HG03159 (cell line): ENCODE measurements around the gene SREBF2.

Experiments
- ATAC-seq: cut with Tn5 transposase; IDR thresholded peaks from one replicate; pipeline ENCODE4 v1.9.1; 2021; ENCODE audit warnings: mild to moderate bottlenecking, moderate library complexity; ENCODE audit not compliant: unreplicated experiment

Gene SREBF2

GRCh38 chr22:41906822-41907221 is 73.9 kb downstream of the SREBF2 start:
- no peak for ATAC-seq

DNA sequence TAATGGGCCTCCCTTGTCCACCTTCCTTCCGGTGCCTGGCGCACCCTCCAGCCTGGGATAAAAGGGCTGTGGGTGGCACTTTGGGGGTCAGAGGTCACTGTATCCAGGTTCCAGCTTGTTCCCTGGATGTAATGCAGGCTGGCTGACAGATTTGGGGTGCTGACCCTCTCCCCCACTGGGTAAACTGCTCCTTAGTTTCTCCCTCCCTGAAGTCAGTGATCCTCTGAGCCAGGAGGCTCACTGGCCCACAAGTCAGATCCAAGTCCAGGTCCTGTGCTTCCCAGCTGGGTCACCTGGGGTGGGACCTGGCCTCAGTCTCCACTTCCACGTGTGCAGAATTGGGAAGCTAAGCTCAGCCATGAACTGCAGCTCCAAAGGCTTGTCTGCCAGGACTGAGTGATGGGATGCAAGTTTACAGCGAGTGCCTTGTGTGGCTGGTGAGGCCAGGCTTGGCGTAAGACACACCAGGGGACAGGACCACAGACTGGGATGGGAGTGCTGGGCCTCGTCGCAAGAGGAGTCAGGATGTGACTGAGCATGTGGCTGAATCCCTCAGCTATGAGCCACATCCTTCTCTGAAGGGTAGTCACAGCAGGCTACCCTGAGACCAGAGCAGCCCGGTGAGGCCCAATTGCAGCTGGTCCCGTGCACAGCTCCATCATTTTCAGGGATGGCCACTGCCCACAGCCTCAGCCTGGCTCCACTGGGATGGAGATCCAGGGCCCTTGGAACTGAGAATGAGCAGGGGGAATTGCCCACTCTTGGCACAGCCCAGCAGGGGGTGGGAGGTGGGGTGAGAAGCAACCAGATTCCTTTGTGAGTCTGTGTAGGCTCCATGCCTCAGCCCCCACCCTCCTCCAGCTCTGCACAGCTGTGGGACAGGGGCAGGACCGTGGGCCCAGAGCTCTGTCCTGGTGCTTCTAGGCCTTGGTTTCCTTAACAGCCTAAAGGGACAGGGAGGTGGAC is 74.8 kb downstream of the SREBF2 start:
- no peak for ATAC-seq

- no peak for ATAC-seq
Measured at GRCh38 chr22:41908411-41909309, 75.8 kb downstream of the SREBF2 start.

DNA sequence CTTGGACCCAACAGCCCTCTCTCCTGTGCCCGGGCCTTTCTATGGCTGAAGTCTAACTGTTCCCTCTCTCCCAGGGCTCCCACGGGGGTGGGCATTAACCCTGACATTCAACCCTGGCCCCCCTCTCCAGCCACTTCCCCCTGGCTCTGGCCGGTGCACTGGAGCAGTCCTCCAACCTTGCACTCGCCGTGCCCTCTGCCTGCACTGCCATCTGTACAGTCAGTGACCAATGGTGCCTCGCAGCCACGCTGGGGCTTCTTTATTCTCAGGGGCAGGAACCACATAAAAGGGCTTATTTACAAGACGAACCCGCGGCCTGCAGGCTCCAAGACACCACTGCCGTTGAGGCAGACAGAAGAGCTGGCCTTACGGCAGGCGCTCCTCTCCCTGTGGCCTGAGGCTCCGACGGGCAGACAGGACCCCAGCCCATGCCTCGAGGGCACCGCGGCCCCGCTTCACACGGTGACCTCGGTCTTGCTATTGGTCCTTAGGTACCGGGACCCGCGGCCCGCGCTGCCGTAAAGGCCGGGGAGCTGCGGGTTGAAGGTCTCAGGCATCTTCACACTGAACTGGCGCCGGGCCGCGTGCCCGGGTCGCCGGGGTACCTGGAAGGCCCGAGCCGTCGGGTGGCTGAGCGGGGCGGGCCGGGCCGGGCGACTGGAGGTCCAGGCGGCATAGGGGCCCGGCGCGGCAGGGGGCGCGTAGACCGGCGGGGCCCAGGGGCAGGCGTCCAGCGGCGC is 76.6 kb downstream of the SREBF2 start:
- ATAC-seq = no peak

GRCh38 chr22:41910050-41911000 is 77.4 kb downstream of the SREBF2 start:
- no peak for ATAC-seq

DNA sequence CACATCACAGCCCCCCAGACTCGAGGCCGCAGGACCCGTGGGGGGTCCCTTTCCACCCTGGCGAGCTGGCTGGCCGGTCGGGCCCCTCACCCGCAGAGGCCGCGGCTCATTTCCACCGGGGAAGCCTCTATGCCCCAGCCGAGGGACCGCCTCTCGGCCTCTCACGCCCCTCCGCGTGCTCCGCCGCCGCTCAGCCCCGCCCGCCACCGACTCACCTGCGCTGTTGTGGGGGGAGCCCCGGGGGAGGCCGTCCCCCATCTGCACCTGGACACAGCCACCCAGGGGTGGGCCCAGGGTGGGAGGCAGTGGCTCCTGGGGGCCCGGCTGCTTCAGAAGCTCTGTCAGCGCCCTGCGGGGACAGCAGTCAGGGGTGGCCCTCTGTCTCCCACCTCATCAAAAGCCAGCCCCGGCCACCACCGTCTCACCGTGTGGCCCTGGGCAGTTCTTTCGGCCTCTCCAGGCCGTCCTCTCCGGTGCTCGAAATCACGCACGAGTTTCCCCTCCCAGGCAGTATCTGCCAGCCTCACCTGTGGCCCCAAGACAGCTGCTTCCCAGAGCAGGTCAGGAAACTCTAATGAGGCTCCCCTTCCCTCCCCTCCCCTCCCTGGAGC is 78.2 kb downstream of the SREBF2 start:
- no peak for ATAC-seq

DNA sequence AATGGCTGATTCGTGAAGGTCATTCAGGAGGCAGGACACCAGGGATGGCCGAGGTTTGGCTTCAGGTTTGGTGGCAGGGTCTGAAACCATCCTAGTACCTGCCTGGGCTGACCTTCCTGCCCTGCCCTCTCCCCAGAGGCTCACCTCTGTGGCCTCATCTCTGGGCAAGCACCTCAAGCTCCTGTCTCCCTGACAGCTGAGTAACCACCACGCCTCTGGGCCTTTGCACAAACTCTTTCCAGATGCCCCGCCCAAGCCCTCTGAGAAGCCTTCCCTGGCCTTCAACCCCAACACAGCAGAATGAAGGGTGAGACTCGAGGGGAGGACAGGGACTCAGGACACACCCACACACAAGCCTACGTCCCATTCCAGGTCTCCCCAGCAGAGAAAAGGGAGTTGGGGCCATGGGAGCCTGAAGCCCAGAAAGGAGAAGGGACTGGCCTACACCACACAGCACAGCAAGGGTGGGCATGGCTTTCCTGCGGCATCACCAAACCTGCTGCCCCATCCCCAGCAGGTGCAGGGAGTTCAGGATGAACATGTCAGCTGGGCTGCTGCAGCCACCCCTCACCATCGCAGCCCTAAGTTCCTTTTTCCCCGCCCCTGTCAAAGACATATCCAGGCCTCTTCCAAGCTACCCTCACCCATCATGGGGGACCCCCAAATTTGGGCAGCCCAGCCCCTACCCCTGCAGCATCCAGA is 79.6 kb downstream of the SREBF2 start:
- no peak for ATAC-seq

DNA sequence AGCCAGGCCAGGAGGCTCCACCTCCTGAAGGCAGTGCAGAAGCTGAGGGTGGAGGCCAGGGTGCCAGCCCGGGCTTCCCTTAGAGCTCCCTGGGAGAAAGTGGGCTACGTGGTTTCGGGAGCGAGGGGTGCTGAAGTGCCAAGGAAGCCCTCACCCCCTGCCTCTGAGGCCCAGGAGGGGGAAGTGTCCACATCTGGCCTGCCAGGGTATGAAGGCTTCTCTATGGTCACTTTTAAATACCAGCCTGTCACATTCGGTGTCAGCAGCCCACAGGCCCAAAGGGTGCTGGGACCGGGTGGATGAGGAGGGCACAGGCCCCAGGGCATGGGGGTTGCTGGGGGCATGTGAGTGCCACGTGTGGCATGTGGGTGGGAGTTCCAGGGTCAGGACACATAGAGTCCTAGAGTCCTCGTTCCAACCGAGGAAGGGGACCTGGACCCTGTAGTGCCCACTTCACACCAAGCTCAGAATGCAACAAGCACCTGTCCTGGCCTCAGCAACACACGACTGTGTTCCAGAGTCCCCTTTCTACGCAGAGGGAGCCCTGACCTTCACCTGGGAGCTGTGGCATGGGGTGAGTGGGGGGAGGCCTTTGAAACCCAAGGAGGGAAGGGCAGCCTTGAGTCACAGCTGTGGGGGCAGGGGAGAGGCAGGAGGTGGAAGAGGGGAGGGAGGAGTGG is 80.3 kb downstream of the SREBF2 start:
- ATAC-seq = no peak

DNA sequence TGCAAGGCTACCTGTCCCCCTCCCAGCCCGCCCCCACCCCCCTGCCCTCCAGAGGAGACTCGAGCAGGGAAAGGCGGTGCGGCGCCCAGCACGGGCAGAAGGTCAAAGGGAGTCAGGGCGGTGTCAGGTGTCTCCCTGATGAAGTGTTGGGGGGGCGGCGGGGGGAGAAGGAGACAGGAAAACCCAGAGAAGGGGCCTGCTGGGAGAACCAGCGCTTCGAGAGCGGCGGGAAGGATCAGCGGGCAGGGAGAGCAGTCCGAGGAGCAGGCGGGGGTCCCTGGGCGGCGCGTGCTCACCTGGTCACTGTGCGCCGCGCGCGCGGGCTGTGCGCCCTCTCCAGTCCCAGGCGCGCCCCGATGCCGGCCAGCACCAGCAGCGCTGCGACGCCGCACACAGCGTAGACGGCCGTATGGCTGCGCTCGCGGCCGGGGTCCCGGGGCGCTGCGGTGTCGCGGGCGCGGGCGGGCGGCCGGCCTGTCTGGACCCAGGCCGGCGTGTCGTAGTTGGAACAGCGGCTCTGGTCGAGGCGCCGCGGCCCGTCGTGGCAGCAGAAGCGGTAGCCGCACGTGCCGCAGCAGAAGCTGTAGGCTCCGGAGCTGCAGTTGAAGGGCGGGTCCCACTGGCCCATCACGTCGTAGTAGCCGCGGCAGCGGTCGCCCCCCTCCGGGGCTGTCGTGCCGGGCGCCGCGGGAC is 81.1 kb downstream of the SREBF2 start:
- ATAC-seq = no peak

- ATAC-seq = no peak
Measured at GRCh38 chr22:41914611-41915034, 81.7 kb downstream of the SREBF2 start.

DNA sequence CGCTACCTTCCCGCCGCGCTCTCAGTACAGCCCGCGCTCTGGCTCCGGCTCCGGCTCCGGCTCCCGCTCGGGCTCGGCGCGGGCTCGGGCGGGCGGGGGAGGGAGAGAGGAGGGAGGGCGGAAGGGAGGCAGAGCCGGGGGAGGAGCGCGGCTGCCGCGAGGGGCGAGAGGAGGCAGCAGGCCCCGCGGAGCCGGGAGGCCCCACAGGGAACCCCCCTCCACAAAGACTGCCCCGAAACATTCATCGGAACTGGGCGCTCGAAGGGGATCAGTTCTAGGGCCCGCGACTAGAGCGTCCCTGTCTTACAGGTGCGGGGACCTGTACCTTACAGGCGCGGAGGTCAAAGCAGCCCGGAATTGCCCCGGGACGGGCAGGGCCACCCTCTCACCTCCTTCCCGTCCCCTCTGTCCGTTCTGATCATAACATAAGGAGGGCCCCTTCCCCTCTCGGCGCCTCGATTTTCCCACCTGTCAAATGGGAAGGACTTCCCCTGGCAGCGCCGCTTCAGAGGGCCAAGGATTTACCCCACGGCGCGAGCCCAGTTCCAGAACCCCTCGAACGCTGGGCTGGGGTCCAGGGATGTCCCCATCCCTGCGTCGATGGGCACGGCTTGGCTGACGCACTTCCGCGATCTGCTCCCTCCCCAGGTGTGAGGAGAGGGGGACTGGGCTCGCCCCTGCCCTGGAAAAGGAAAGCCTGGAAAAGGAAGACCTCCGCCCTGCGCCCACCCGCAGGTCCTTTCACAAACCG is 82.3 kb downstream of the SREBF2 start, which contains the start of gene SHISA8:
SHISA8 (minus strand) TSS at position 40 of the 751 bp plus-strand sequence. CDS start 407 bp downstream, outside the sequence.
- ATAC-seq = no peak

DNA sequence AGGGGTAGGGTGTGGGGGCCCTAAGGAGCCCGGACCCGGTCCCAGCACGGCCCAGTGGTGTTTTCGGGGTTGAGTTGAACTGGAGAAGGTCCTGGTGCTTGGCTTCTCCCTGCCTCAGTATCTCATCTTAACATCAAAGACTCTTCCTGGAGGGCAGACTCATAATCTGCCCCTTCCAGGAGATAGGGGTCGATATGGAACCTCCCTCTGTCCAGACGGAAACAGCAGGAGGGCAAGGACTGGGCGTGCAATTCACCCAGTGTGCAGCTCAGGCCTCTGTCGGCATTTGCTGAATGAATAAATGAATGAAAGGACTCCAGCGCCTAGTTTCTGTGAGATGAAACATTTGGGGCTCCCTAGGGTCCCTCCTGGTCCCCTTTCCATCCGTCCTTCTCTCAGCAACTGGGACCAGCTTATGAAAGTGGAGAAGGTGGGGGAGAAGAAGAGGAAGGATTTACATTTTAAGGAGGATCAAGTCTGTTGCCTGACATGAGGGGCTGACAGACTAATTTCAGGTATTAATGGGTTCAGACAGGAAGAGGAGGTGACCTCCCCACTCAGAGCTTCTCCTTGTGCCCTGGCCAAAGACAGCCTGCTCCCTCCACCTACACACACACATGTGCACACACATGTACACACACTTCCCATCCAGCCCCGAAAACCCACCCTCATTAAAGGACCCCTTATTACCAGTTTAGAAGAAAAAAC is 83.0 kb downstream of the SREBF2 start:
- ATAC-seq = no peak

DNA sequence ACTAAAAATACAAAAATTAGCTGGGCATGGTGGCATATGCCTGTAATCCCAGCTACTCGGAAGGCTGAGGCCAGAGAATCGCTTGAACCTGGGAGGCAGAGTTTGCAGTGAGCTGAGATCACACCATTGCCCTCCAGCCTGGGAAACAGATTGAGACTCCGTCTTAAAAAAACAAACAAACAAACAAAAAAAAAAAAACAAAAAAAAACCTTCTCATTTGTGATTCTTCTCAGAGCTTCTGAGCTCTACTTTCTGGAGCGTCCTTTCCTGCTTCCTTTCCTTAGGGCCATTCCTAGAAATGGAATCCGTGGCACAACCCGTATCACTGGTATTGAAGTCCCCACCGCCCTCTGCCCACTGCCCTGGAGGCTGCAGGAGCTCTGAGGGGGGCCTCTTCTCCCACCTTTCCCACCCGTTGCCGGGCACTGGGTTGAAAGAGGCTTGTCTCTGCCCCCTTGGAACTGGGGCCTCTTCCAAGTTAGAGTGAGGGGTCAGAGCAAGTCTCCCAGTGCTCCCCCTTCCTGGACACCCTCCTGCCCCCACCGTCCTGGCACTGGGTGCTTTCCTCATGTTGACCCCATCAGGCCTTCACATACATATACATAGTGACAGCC is 83.9 kb downstream of the SREBF2 start:
- no peak for ATAC-seq

GRCh38 chr22:41917375-41917902 is 84.5 kb downstream of the SREBF2 start:
- no peak for ATAC-seq
